Right lobe of liver (tissue), 4 donors: Measurements from ENCODE around the gene TNFAIP8.

Experiments
- POLR2A ChIP-seq: fragments of 450-650 bp; IDR thresholded peaks from one replicate; pipeline ENCODE4 v1.6.1; 2017; ENCODE audit warnings: antibody characterized with exemption, mild to moderate bottlenecking
- TF ChIP-seq, protein P1 (sequence below), 4 donors: fragments of 200-600 bp in 3 of 4; fragments of 450-650 bp in 1 of 4; IDR thresholded peaks; one replicate each; pipeline versions ENCODE4 v1.5.1 to v1.8.0; 2016 to 2022; ENCODE audit warnings: antibody characterized with exemption in 4 of 4, mild to moderate bottlenecking in 2 of 4
- donor health status: DM: no; HTN: no; CAD: no.
- donor health status: DM: no; HTN: no; CAD: no.
- donor health status: DM: no; HTN: yes; CAD: no.

DNA sequence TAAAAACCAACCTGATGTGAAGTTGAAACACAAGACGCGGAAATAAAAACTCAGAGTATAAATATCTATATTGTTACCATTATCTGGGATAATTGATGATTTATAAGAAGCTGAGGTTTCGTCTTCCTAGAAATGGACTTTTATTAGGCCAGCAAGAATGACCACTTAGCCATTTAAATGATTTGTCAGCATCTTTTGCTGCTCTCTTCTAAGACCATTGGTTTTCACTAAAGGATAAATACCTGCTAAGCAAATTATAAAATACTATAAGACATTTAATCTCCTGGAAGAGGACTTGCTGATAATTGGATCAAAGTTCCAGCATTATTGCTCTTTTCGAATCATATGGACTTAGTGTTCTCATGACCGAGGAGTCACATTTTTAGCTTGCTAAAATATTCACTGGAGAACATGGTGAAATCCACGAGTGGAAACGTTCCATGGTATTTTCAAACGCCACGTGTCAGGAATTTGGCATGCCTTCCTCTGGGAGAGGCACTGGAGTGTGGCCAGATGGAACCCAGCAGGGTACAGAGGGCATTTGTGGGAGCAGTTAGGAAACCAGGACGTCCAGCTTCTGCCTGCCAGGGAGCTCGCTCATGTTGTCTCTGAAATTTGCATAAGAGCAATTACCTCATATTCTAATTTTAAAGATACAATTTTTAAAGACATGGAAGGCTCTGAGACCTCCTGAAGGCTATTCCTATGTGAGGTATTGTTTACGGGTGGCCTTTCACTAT lies 43.1 kb downstream of the TNFAIP8 start:
- TF ChIP-seq, protein P1, sequence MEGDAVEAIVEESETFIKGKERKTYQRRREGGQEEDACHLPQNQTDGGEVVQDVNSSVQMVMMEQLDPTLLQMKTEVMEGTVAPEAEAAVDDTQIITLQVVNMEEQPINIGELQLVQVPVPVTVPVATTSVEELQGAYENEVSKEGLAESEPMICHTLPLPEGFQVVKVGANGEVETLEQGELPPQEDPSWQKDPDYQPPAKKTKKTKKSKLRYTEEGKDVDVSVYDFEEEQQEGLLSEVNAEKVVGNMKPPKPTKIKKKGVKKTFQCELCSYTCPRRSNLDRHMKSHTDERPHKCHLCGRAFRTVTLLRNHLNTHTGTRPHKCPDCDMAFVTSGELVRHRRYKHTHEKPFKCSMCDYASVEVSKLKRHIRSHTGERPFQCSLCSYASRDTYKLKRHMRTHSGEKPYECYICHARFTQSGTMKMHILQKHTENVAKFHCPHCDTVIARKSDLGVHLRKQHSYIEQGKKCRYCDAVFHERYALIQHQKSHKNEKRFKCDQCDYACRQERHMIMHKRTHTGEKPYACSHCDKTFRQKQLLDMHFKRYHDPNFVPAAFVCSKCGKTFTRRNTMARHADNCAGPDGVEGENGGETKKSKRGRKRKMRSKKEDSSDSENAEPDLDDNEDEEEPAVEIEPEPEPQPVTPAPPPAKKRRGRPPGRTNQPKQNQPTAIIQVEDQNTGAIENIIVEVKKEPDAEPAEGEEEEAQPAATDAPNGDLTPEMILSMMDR (IDR thresholded peaks at IDR 0.05), result no peak
- no peak for TF ChIP-seq POLR2A
